ENCODE data around the gene TMEM202. TPM values are rescaled to one million over a fixed set of nuclear protein-coding genes. Genes with fewer than 3 reads are reported as not detected.

Gene TMEM202
- not detected in 2 replicates for total RNA-seq

GRCh38 chr15:72397796-72398588 is at the start of gene TMEM202:
TSS of gene TMEM202 (plus strand) at chr15:72398305. CDS start at chr15:72398327, 22 bp downstream.

GRCh38 chr15:72375846-72376581 is 22.1 kb upstream of the TMEM202 start, which contains the start of gene HEXA:
TSS of gene HEXA (minus strand) at chr15:72376014. CDS start at chr15:72375972, 42 bp downstream.

Other genes with a start within 250 kb of the TMEM202 start
- gene GRAMD2A, start 200.5 kb upstream of the TMEM202 start, total RNA-seq, result 7.3 and 10.2 TPM in 2 replicates
- gene PKM, start 167.1 kb upstream of the TMEM202 start, total RNA-seq, result 1,783 and 1,936 TPM in 2 replicates
- 7.5 and 11.1 TPM in 2 replicates for gene PARP6, start 125.8 kb upstream of the TMEM202 start, total RNA-seq
- 0.35 TPM in 1 of 2 replicates, not detected in the other for gene CELF6, start 78.1 kb upstream of the TMEM202 start, total RNA-seq
- gene HEXA, start 22.3 kb upstream of the TMEM202 start, total RNA-seq, result 43.8 and 44.4 TPM in 2 replicates
- 27.9 and 43.6 TPM in 2 replicates for gene ARIH1, start 76.0 kb downstream of the TMEM202 start, total RNA-seq